H54 (cell line): ENCODE results near the gene ECHS1.
"Not testable (repeated sequence)": the region's sequence is repeated elsewhere in the genome, so short reads cannot be mapped to it uniquely, and the experiment has no call there.

Experiments used
- DNase-seq: peaks from one replicate; pipeline ENCODE4 v3.0.0; 2011; ENCODE audit warnings: low spot score, mixed read lengths; ENCODE audit not compliant: insufficient read length
- FAIRE-seq: peaks from 3 replicates; lab custom pipeline; 2011; peaks lifted over from hg19 to GRCh38; lab: Jason Lieb, UNC
- POLR2A ChIP-seq: IDR thresholded peaks from 2 replicates; pipeline ENCODE4 v1.6.1; 2011; ENCODE audit warnings: low read depth, mild to moderate bottlenecking, low read length

The ECHS1 gene

DNA sequence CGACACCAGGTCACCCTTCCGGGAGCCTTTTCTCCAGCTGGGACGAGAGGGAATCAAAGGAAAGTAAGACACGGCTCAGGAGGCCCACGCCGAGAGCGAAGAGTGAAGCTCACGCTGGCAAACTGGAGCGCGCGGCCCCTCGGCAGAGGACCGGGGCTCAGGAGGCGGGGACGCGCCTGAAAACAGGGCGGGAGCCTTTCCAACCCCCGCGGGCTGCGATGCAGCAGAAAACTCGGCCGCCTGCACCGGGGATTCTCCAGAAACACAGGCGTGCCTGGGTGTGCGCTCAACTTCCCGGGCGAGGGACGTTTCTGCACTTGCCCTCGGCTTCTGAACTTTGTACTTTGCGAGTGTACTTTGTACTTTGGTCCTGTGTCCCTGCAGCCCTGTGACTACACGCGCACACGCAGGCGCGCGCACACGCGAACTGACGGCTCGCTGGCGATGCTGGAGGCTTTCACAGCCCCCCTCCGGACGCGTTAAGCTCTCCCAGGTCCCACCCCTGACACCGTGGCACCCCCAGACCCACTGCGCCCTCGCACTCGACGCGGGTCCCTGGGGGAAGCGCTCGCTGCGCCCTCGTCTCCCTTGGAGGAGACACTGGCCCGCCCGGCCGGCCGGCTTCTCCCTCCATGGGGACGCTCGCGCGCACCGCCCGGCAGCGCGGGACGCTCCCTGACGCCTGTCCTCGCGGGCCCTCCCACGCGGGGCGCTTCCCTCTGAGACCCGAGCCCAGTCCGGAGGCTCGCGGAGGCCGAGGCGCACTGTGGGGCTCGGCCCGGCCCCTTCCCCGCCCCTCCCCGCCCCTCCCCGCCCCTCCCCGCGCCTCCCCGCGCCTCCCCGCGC is 5.3 kb upstream of the ECHS1 start:
- FAIRE-seq (no peak), DNase-seq (no peak)
- no peak for TF ChIP-seq POLR2A

DNA sequence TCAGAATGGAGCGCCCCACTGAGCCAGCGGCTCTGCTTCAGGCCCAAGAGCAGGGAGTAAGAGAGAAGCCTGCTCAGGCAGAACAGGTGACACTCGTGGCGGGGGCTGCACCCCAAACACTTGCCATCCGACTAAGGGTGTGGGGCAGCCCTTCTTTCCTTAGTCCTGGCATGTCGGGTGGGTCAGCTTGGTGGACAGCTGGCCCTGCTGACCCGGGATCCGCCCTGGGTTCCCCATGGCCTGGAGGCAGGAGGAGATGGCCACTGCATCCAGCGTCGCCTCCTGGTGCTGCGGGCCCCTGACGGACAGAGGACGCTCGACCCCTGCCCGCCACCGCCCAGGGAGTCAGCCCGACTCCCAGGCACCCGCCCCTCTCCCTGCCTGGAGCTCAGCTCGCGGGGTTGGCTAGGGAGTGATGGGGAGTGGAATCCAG is 4.7 kb upstream of the ECHS1 start:
- DNase-seq (no peak), FAIRE-seq (no peak)
- no peak for TF ChIP-seq POLR2A

- FAIRE-seq (no peak), DNase-seq (no peak)
- no peak for TF ChIP-seq POLR2A
Measured at GRCh38 chr10:133377025-133377817, 4.1 kb upstream of the ECHS1 start.

- DNase-seq, FAIRE-seq: not testable (repeated sequence)
Measured at GRCh38 chr10:133376183-133376582, 3.0 kb upstream of the ECHS1 start.

GRCh38 chr10:133375357-133376115 is 2.4 kb upstream of the ECHS1 start:
- DNase-seq (no peak), FAIRE-seq (no peak)
- TF ChIP-seq POLR2A, result no peak

DNA sequence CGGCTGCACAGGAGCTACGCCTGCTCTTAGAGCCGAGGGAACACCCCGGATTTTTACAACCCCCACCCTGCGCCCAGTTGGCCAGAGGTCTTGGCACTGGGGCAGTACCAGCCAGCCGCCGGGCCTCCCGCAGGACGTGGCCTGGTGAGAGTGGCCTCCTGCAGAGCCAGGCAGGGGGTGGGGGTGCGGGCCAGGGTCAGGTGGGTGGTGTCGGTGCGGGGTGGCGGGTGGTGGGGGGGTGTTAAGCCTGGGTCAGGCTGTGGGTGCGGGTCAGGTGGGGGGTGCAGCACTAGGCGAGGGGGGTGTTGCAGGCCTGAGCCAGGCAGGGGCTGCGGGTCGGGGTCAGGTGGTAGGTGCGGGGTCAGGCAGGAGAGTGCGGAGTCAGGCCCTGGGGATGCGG is 647 bp downstream of the ECHS1 start:
- no peak for DNase-seq
- no peak for FAIRE-seq
- no peak for TF ChIP-seq POLR2A

GRCh38 chr10:133370030-133370786 is 2.9 kb downstream of the ECHS1 start:
- FAIRE-seq (no peak), DNase-seq (no peak)
- no peak for TF ChIP-seq POLR2A

GRCh38 chr10:133368153-133368552 is 5.0 kb downstream of the ECHS1 start:
- no peak for TF ChIP-seq POLR2A
- FAIRE-seq (no peak), DNase-seq (no peak)

DNA sequence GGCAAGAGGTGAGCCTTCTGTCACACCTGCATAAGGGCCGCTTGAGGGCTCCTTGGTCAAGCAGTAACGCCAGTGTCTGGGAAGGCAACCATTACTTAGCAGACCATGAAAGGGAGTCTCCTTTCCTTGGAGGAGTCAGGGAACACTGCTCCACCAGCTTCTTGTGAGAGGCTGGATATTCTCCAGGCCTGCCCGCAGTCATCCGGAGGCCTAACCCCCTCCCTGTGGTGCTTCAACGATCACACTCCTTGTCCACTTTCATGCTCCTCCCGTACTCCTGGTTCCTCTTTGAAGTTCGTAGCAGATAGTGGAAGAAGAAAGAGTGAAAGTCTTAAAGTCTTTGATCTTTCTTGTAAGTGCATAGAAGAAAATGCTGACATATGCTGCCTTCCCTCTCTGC is 5.7 kb downstream of the ECHS1 start:
- FAIRE-seq, DNase-seq: not testable (repeated sequence)

DNA sequence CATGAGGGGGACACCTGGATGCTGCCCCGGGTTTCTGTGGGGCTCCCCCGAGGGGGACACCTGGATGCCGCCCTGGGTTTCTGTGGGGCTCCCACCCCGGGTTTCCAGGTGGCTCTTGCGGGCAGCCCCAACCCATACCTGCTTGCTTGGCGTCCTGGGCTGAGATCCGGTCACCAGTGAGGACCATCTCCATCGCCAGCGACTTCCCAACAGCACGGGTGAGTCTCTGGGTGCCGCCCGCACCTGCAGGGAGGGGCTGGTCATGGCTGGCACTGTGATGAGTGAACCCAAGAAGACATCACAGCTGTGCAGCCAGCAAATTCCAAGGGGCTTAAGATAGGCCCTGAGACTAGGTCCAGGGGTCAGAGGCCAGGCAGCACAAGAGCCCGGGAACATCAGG is 6.4 kb downstream of the ECHS1 start:
- DNase-seq, result no peak
- no peak for FAIRE-seq
- no peak for TF ChIP-seq POLR2A

DNA sequence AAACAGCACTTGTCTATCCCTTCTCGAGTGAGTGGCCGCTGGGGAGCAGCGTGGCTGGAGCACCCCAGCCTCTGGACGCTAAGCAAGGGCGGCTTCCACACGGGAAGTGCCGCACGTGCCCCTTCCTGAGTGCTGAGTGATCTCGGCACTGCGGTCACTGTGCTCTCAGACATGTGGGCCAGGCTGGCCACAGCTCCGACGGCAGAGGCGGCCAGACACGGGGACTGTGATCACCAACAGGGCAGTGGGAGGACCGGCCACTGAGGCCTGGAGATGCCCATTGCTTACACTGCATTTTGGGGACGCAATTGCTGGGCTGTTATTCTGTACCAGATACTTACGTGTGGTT is 7.0 kb downstream of the ECHS1 start:
- no peak for TF ChIP-seq POLR2A
- no peak for FAIRE-seq
- DNase-seq, result no peak

- FAIRE-seq, result no peak
- DNase-seq, result no peak
- no peak for TF ChIP-seq POLR2A
Measured at GRCh38 chr10:133365461-133366129, 7.6 kb downstream of the ECHS1 start.
